ENCODE measurements around the gene TECPR2.

TECPR2 gene

DNA sequence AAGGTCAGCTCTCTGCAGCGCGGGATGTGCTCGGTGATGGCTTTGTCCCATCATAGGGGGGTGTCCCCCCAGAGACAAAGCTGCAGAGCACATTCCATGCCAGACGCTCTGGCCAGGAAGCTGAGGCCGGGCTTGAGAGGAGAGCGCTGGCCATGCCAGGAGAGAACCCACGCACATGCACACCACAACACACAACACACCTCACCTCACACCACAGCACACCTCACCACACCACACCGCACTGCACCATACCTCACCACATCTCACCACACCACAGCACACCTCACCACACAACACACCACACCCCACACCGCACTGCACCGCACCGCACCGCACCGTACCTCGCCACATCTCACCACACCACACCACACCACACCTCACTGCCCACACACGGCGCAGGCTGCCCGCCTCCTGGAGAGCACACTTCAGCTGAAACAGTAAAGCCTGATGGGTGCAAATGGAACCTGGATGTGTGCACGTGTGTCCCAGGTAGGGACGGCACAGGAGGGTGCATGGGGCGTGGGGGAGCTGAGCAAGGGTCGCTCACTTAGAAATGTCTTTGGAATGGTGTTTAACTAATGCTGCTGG lies 136.0 kb downstream of the TECPR2 start:
- DNase-seq: no peak

DNA sequence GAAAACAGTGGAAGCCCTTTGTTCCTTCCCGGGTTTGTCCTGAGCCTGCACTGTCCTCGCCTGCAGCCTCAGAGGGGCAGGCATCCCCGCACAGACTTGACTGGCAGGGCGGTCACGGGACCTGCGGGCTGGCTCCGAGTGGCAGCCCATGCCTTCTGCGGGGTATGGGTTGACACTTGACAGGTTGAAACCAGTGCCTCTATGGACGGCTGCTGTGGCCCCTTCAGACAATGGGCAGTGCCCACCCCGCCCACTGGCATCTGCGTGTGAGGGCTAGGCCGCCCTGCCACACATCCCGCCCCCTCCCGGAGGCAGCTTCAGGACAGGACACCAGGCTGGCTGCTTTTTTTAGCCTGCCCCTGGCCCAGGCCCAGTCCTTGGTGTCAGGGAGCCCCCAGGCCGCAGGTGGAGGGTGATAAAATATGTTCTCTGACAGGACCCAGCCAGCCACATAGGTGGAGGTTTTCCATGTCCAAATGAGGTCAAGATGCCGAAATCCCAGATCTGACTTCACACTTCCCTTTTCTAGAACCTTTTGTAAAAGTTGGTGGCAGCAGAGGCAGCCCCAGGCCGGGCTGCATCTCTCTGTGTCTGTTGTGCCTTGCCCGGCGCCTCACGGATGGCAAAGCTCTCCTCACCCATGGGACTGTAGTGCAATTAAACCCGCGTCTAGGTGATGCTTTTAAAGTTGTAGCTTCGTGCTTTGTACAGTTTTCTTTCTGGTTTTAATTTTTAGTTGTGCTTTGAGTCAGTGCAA lies 136.8 kb downstream of the TECPR2 start:
- DNase-seq: no peak

DNA sequence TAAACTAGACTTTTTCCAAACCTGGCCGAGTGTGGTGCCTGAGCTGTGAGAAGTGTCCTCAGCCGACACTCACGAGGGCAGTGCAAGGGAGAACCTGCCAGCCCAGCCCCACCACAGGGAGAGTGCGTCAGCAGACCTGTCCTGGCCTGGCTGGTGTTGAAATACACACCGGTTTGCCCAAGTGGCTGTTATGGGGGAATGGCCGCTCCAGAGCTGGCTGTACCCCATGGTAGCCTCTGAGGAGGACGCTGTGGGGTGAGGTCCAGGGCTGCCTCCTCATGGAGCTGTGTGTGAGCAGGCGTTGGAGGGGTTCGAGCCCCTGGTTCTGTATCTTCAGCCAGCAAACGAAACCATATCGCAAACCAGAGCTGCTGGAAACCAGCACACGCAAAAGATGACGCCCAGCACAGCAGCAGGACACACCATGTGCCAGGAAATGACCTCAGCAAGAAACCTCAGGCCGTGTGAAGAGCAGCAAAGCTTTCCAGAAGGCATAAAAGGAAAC lies 137.5 kb downstream of the TECPR2 start:
- no peak for DNase-seq

DNA sequence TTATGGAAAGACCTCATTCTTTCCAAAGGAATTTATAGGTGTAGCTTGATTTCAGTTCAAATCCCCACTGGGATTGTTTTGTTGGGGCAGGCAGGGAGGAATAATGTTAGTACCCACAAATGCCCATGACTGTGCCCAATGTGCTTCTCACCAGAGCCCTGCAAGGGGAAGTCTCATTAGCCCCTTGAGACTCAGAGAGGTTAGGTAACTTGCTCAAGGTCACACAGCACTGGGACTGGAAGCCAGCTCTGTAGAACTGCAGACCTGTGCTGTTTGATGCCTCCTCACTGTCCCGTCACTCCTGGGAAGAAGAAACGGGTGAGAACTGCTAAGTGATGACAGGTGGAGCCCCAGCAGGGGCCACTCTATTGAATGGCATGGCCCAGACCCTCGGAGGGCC lies 138.0 kb downstream of the TECPR2 start:
- DNase-seq: no peak

DNA sequence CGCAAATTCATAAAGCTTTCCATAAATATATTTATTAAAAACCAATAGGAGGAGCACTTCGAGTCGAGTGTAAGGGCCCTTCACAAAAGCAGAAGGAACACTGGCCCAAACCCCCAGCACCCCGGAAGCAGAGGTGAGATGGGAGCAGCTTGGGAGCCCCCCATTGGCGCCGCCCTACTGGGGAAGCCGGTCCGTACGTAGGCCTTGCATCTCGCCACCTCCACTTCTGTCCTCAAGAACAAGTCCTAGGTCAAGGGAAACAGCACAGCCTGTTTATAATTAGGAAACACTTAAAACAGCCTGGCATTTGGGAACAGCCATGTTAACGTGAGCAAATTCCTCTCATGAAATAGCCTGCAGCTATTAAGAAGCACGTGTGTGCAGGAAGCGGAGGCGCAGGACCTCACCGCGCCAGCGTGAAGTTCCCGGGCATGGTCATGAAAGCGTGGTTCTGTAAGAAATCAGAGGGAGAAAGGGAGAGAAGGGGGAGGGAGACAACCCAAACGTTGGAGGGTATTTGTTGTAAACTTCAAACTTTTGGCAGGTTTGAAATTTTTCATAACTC lies 139.1 kb downstream of the TECPR2 start:
- no peak for DNase-seq

DNA sequence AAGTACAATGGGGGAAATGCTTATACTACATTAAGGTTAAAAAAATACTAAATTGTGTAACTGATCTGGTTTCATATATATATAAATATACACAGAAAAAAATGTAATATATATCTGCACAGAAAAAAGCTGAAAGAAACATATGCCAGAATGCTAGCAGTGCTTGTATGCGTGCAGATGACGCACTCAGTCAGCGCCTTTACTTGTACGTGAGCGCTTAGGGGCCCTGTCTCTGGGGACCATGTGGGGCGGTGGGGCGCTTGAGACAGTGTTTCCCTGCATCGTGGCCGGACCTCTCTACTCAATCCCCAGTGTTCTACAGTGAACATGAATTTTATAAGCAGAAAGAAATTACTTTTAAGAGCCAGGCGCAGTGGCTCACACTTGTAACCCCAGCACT lies 139.8 kb downstream of the TECPR2 start:
- DNase-seq: no peak

DNA sequence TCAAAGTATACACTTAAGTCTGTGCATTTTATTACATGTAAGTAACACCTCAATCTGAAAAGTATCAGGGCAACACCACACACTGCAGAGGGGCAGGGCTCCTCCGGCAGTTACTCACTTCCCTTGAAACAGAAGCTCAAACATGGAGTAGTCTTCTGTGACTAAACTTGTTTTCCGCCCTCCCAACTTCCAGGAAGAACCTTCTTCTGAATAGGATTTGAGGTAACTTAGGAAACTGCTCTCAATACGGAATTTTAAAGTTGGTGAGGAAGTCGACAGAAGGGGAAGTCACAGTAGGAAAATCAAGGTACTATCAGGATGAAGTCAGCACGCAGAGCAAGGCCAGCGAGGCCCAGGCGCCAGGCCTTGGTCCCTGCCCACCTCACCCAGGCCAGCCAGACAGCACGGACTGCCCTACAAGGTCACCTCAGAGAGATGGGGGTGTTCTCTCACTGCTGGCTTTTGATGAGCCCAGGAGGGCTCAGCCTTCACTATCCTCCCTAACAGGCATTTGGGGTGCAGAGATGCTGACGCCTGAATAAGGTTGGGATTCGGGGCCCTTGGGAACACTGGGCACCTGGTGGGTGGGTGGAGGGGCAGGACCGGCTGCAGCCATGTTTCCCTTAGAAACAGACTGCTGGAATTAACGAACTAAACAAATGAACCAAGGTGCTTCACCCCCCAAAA lies 141.0 kb downstream of the TECPR2 start:
- no peak for DNase-seq

DNA sequence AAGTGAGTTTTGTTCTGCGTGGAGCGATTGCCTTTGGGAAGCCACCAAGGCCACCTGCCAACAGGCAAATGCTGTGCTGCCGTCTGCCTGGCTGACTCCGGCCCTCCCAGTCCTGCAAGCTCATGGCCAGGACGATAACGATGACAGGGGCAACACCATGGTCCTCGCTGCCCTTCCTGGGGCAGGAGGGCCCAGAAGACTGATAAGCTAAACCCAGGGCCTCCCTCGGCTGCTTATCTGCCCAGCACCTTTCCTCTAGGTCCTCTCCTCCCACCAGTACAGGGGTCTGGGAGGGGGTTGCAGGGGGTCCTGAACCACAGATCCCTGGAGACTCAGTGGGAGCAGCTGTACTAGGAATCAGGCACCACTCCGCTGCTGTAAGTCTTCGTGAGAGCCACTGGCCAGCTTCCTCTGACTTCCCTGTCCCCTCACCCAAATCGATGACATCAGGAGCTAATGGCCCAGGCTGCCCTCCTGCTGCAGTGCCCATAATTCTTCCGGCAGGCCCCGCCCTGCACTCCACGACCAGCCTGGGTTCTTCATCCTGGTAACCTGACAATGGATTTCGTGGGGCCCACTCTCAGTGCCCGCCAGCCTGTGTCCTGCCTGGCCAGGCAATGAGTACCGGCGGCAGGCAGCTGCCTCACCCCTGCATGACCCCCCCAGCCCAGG lies 141.7 kb downstream of the TECPR2 start:
- no peak for DNase-seq

DNA sequence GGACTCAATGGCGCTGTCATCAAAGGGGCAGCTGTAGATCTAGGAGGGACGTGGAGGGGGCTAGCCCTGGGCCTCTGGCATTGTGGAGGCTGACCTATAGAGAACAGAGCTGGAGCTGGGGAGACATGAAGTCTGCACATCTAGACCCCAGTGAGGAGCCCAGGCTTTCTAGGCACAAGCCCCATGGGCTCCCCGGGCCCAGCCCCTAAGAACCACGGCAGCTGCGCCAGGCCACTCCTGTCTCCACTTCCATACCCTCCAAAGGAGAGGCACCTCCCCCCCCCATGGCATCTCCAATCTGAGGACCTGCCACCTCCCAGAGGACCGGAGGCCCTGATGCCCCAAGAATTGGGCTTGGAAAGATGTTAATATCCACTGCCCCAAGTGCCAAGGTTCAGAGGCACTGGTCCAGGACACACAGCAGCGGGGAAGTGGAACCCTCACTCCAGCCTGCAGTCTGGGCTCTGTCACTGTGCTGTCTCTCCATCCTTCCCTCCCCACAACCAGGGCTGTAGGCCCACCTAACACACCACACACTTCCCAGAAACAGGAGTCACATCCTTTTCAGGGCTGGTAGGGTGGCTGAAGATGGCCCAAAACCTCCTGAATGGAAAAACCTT lies 142.4 kb downstream of the TECPR2 start:
- DNase-seq: no peak

DNA sequence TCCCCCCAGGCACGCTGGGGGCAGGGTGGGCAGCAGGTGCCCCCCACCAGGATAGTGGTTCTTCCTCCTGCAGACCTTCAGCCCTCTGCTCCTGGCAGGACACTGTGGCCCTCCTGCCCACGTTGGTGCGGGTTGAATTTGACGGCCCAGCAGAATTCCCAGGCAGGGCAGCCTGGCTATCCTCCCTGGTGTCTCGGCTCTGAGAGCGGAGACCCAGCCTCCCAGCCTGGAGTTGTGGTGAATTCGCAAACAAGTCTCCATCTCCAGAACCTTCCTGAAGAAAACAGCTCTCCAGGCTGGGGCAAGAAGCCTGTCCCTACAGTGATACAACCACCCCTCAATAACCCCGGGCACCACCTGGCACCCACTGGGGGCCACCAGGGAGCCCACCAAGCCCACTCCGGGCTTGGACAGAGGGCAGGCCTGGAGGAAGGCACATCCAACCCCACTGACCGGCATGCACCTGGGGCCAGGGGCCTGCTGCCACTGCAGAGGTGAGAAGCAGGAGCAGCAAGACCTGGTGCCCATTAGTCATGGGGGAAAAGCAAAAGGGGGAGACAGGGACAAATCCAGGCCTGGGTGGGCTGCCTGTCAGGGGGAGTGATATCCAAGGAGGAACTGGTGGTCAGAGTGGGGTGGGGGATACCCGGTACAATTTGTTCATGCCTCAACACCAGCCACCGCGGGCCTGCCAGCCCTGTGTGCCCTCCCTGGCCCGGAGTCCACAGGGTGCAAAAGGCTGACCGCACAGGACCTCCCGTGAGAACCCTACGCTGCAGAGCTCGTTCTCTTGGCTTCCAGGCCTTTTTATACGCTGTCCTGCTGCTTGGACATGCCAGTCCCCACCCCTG lies 143.3 kb downstream of the TECPR2 start:
- no peak for DNase-seq

DNA sequence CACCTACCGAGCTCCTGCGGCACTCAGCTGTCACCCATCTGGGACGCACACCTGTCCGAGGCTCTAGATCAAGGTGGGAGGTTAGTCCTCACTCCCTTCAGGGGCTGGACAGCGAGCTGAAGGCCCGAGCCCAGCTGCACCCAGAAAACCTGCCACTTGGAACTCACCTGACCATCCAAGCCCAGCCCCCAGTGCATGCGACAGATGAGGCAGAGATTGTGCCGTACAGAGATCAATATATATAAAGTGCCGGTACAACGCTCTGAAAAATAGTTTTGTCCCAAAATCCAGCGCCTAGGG lies 143.8 kb downstream of the TECPR2 start:
- DNase-seq: no peak

DNA sequence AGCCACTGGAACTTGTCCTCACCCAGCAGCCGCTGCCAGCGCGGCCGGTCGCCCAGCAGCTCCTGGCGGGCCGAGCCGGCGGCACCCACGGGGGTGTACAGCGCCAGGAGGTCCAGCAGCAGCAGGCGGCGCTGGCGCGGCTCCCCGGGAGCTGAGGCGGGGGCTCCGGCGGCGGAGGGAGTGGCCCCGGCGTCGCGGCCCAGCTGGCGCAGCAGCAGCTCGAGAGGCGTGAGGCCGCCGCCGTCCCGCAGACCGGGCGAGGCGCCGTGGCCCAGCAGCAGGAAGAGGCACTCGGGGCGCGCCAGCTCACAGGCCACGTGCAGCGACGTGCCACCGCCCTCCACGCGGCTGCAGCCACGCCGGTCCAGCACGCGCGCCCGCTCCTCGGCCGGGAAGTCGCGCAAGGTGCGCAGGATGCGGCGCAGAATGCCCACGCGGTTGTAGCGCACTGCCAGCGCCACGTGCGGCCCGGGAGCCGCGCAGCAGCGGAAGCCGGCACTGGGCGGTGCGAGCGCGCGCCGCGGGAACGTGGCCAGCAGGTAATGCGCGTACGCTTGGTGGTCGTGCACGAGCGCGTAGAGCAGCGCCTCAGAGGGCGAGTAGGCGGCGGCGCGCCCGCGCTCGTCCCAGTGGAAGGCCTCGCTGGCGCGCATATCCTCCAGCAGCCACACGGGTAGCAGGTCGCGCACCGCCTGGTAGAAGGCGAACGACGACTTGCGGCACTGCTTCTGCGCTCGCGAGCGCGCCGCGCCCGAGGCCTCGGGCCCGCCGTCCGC lies 144.5 kb downstream of the TECPR2 start:
- DNase-seq: no peak

DNA sequence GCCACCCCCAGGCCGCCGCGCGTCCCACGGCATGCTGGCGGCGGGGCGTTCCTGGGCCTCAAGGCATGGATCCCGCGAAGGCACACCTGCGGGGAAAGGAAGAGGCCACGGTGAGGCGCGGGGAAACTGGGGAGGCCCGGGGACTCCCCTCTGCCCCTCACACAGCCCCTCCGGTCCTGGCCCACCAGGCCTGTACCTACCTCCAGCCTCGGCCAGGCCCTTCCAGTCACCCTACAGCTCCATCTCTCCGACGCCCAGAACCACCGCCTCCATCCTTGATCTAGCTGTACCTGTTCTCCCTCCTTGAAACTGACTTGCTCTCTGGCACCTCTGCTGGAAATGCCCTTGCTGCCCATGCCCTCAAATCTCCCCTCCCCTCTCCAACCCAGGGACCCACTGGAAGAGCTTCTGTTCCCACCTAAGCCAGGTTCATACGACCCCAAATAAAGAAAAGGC lies 145.1 kb downstream of the TECPR2 start:
- DNase-seq: no peak

DNA sequence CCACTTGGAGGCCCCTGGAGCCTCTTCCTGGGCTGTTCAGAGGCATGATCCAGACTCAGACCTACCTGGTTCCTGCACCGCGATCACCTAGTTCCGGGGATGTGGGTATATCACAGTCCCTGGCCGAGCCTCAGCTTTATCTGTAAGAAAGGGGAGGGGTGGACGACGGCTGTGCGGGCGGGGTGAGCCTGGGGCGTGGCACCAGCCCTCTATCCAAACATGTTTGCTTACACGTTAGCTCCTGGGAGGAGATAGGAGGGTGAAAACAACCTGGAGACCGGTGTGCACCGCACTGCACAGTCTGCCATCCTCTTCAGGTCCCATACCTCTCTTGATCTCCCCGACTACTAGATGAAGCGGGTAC lies 145.7 kb downstream of the TECPR2 start:
- DNase-seq: no peak

DNA sequence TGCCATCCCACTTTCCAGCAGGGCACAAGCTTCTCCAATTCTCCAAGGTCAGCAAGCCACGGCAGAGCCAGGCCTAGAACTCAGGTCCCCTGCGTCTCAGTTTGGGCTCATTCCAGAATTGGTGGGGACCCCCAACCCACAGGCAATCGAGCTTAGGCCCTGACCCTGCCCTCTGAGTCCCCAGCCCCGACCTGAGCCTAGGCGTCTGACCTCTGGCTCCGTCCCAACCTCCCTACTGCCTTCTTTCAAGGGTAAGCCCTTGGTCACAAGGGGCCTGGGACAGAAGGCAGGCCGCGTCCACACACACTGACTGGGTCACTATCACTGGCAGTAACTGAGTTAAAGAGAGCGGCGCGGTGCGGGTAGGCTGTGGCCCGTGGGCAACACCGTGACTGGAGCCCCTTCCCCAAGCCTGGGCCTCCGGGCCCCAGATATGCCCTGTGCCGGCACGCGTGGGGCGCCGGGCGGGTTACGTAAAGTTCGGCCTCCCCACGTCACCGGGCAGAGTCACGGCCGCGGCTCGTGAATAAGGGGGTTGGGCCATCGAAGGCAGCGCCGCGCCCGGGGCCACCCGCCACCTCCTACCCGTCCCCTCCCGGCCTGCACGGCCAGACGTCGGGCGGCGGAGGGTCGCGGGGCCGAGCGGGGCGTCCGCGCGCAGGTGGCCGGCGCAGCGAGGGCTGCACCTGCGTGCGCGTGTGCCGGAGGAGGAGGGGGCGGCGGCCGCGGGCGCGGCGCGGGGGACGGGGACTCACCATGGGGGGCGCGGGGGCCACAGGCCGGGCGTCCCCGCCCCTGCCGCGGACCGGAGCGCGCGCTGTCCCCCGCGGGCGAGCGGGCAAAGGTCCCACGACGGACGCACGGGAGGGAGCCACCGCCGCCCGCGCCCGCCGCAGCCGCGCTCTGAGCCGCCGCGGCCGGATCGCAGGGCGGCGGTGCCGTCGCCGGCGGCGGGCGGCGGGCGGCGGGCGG lies 146.3 kb downstream of the TECPR2 start:
- DNase-seq: no peak

DNA sequence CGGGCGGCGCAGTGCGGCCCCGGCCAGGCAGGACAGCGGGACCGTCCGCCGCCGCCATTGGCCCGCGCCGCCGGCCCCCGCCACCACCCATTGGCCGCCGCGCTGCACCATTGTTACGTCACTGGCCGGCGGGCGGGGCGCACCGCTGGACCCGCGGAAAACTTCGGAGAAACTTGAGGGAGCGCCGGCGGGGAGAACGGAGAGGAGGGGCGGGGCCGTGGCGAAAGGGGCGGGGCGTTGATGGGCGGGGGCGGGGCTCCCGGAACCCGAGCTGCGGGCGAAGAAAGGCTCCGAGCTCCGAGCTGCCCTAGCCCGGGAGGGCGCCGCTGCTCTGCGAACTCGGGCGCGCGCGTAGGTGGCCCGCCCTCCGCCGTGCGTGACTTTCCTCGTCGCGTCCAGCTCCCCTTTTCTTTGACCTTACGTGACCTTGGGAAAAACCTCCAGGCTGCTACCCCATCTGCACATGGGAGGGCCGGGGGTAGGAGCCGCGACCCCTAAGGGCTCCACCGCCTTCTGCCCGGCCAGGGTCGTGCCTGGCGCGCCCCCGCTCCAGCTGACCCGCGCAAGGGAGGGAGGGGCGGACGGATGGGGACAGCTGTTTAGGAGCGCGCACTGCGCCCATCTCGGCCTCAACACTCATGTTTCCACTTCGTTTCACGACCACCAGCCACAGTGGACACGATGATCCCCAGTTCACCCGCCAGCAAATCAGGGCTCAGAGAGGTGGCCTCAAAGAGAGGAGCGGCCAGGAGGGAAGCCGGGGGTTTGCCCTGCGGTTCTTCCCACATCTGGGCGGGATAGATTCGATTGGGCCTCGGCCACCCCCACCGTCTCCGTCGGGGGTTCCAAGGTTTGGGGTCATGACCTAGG lies 147.2 kb downstream of the TECPR2 start, which contains the start of gene ANKRD9:
Gene ANKRD9, minus strand, starts transcription at position 31 of the 870 bp plus-strand sequence. CDS start 1,887 bp downstream, outside the sequence.
- DNase-seq: peak; percentile 59

DNA sequence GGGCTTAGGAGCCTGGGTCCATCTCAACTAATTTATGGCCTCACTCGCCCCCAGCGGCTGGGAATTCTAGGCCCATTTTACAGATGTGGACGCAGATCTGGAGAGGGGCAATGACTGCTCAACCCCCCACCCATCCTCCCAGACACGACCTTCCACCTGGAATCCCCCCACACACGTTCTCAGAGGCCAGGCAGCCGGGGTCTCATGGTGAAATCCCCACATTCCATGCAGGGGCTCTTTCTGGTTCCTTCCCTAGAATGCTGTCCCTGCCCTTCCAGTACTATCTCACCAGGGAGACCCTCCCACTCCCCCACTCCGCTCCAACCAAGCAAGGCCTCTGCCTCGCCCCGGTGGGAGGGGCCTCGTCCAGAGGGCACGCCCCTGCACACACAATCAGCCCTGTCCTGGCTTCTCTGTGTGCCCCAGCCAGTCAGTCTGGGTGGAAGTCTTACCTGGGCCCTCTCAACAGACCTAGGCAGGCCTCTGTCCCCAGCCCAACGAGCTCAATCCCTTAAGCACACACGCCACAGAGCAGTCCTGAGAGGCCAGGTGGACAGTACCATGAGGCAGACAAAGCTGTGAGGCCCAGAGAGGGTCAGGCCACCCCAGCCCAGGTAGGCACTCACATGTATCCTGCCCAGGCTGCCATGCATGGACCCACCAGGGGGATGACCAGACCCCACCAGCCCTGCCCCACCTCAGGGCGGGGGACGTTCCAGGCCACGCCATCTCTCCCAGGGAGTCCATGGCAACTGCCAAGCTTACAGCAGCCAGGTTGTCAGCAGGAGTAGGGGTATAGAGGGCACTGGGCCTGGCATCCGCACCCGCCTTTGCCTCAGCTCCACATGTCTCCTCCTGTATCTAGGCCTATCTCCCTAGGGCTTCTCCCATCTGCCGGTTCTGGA lies 148.1 kb downstream of the TECPR2 start:
- DNase-seq: no peak

DNA sequence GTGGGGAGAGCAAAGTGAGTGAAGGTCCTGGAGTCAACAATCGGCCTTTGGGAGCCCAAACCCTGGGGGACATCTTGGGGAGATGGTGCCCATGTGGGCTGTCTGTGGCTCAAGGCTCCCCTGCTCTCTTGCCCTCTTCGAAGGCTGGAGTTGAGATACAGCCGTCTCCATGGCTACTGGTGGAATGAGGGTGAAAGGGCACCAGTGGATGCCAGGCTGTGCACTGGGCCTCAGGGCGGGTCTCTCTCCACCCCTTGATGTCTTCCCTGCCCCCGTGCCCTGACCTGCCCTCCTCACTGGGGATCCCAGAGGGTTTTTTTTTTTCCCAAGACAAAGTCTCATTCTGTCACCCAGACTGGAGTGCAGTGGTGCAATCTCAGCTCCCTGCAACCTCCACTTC lies 148.8 kb downstream of the TECPR2 start:
- no peak for DNase-seq

Measured in NCI-H187 treated with DMSO at 0.1 percent for 48 hours (cell line).